Lung (tissue), 12 donors: Measurements from ENCODE around the gene RNF227. TPM values are rescaled to one million over a fixed set of nuclear protein-coding genes. Genes with fewer than 3 reads are reported as not detected.

Experiments used
- ATAC-seq: fragments of 200-7000 bp; cut with Tn5 transposase; one replicate; pipeline ENCODE4 v1.9.1; 2020; ENCODE audit warnings: moderate number of reproducible peaks; ENCODE audit not compliant: insufficient read depth, low FRiP score
- DNase-seq, 3 donors: peaks; one replicate each; pipeline ENCODE4 v3.0.0-alpha.2; 2013 to 2017
- H3K27ac ChIP-seq, 2 donors: one replicate each; pipeline ENCODE4 v1.5.1; 2013; ENCODE audit warnings: mild to moderate bottlenecking in 2 of 2, moderate library complexity in 2 of 2, control low read depth in 1 of 2, inconsistent platforms in 1 of 2, low read depth in 1 of 2, low read length in 1 of 2
- H3K27me3 ChIP-seq, 3 donors: one replicate each; pipeline ENCODE4 v1.5.1; 2013; ENCODE audit warnings: low read length in 2 of 3; ENCODE audit not compliant: control insufficient read depth in 3 of 3, insufficient read depth in 3 of 3
- H3K36me3 ChIP-seq, 4 donors: one replicate each; pipeline ENCODE4 v1.5.1; 2013; ENCODE audit warnings: low read length in 4 of 4, mild to moderate bottlenecking in 1 of 4, moderate library complexity in 1 of 4; ENCODE audit not compliant: control insufficient read depth in 4 of 4, insufficient read depth in 4 of 4
- H3K4me1 ChIP-seq, 5 donors: one replicate each; pipeline ENCODE4 v1.5.1; 2013; ENCODE audit warnings: low read length in 5 of 5, mild to moderate bottlenecking in 2 of 5, moderate library complexity in 1 of 5; ENCODE audit not compliant: control insufficient read depth in 5 of 5, insufficient read depth in 5 of 5
- H3K4me3 ChIP-seq: one replicate; pipeline ENCODE4 v1.5.1; 2013; ENCODE audit warnings: mild to moderate bottlenecking, control low read depth, moderate library complexity
- H3K9ac ChIP-seq, 2 donors: one replicate each; pipeline ENCODE4 v1.5.1; 2013; ENCODE audit warnings: low read length in 2 of 2, control low read depth in 1 of 2; ENCODE audit not compliant: insufficient read depth in 1 of 2
- H3K9me3 ChIP-seq, 4 donors: one replicate each; pipeline ENCODE4 v1.5.1; 2013; ENCODE audit warnings: low read length in 3 of 4, mild to moderate bottlenecking in 1 of 4, moderate library complexity in 1 of 4; ENCODE audit not compliant: control insufficient read depth in 4 of 4, insufficient read depth in 3 of 4
- CTCF ChIP-seq: IDR thresholded peaks from 2 replicates; pipeline ENCODE4 v1.5.1; 2012; ENCODE audit warnings: mild to moderate bottlenecking; ENCODE audit errors: control extremely low read depth, extremely low read depth
- WGBS, 2 donors: extraction: QIAGEN DNeasy Blood & Tissue Kit; methylation state at CpG; one replicate each; pipeline ENCODE4 v1.1.7; 2013; 5-methylcytosine and 5-hydroxymethylcytosine counted together
- polyA plus RNA-seq, 2 donors: library from polyadenylated mRNA; stranded (reverse); fragments of 200-250 nt; gene quantifications; one replicate each; pipeline ENCODE4 v1.2.1, GENCODE V29; 2013
- total RNA-seq, 2 donors: library from RNA; depleted of rRNA in 1 of 2; stranded (reverse); fragments of >200 nt in 1 of 2; gene quantifications; one replicate each; pipeline ENCODE4 v1.2.1, GENCODE V29; 2014 to 2021
- donor health status: control.
- donor health status: control.
- donor health status: Bipolar disorder and iron deficiency.
- donor health status: healthy.
- donor health status: DM: yes; HTN: yes; CAD: no.

The RNF227 gene
- total and polyA plus RNA-seq, 4 donors = 4.1 to 8.0 (median 5.7) TPM

- no peak overlapping the region for H3K4me3 ChIP-seq
- H3K9me3 ChIP-seq = no peaks in the 10 kb centered on the region
- H3K27me3 ChIP-seq = no peaks in the 10 kb centered on the region
- H3K27ac ChIP-seq = no peak overlapping the region
- DNase-seq (no peak), ATAC-seq (no peak)
- peaks cover 3 to 57% (median 41%) of the 10 kb centered on the region in 4 donors for H3K36me3 ChIP-seq
- WGBS, 2 donors = 51 to 70% methylated on average over 9 of the region's 9 CpGs
- H3K9ac ChIP-seq = no peak overlapping the region
- peaks cover 0 to 12% (median 3%) of the 10 kb centered on the region in 5 donors for H3K4me1 ChIP-seq
- no peak for TF ChIP-seq CTCF
These were observed 5.0 kb downstream of the RNF227 start for GRCh38 chr17:7911116-7911515.

- no peak overlapping the region for H3K4me3 ChIP-seq
- H3K9me3 ChIP-seq = no peaks in the 10 kb centered on the region
- H3K9ac ChIP-seq = no peak overlapping the region
- H3K36me3 ChIP-seq = peaks cover 3 to 61% (median 44%) of the 10 kb centered on the region in 4 donors
- H3K4me1 ChIP-seq = peaks cover 0 to 11% (median 3%) of the 10 kb centered on the region in 5 donors
- no peak overlapping the region for H3K27ac ChIP-seq
- WGBS, 2 donors = 67 to 85% methylated on average over 13 of the region's 13 CpGs
- DNase-seq (no peak), ATAC-seq (no peak)
- no peak for TF ChIP-seq CTCF
- H3K27me3 ChIP-seq = no peaks in the 10 kb centered on the region
These were observed 5.4 kb downstream of the RNF227 start for GRCh38 chr17:7910711-7911110.

GRCh38 chr17:7910281-7910680, 5.8 kb downstream of the RNF227 start:
- Histone ChIP-seq H3K4me3 (no peak overlapping the region), H3K27ac (no peak overlapping the region), H3K27me3 (no peaks in the 10 kb centered on the region), H3K9ac (no peak overlapping the region), H3K36me3 (peaks cover 3 to 65% (median 48%) of the 10 kb centered on the region in 4 donors), H3K9me3 (no peaks in the 10 kb centered on the region), H3K4me1 (peaks cover 0 to 9% (median 3%) of the 10 kb centered on the region in 5 donors)
- DNase-seq (no peak), ATAC-seq (no peak)
- 96% methylated on average over 15 of the region's 15 CpGs for WGBS, 2 donors
- no peak for TF ChIP-seq CTCF

- WGBS, 2 donors = 93 to 96% methylated on average over 29 of the region's 29 CpGs
- Histone ChIP-seq H3K9me3 (no peaks in the 10 kb centered on the region), H3K4me3 (no peak overlapping the region), H3K9ac (no peak overlapping the region), H3K4me1 (no peaks in the 10 kb centered on the region), H3K27ac (no peak overlapping the region), H3K36me3 (peaks cover 3 to 75% (median 59%) of the 10 kb centered on the region in 4 donors), H3K27me3 (no peaks in the 10 kb centered on the region)
- no peak for TF ChIP-seq CTCF
- ATAC-seq = no peak
- no peak for DNase-seq
These were observed 7.0 kb downstream of the RNF227 start for GRCh38 chr17:7909089-7909488.
